Measurements from ENCODE around the gene SLC1A7. TPM values are rescaled to one million over a fixed set of nuclear protein-coding genes. Genes with fewer than 3 reads are reported as not detected.
A peak's percentile ranks its signal among the peaks of the same experiment; 100 is the strongest.

The SLC1A7 gene
- total RNA-seq, 2 donors from 2014 or later = not detected

DNA sequence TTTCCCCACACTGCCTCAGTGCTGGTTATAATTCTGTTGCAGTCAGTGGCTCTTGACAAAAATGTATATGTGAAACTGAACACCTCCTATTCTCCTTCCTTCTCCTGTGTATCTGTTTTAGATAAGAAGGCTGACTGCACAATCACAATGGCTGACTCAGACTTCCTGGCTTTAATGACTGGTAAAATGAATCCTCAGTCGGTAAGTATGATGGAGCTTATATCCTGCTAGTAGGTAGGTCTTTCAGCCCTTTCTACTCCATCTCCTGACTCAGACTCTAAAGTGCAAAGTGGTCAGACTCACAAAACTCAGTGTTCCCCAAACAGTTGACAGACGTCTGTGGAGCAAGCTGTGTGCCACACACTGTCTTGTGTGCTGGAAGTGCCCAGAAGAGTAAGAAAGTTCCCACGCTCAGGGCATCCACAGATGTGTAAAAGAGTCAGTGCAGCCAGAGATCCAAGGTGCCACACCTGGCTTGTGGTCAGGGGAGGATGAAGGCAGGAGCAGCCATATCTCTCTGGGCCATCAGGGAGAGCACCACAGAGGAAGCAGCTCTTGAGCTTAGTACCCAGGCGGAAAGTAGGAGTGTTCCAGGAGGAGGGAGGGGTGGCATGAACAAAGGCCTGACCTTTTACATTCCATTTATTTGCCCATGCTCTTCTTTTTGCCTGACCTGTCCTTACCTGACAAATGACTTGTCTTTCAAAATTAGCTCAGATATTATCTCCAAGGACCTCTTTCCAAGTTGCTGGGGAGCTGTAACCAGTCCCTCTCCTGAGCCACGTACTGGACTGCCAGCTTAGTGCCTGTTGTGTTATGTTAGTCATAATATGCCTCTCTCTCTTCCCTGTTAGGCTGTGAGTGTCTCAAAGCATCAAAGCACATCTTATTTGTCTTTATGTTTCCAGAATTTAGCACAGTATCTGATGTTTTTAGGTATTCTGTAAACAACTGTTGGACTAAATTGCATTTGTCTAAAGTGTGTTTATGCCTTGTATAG is 94.4 kb downstream of the SLC1A7 start:
- peak overlapping the region; percentile 29 for H3K27ac Mint-ChIP-seq
- peaks cover 12% of the 10 kb centered on the region for H3K4me1 Mint-ChIP-seq (ENCODE audit: low read depth)

DNA sequence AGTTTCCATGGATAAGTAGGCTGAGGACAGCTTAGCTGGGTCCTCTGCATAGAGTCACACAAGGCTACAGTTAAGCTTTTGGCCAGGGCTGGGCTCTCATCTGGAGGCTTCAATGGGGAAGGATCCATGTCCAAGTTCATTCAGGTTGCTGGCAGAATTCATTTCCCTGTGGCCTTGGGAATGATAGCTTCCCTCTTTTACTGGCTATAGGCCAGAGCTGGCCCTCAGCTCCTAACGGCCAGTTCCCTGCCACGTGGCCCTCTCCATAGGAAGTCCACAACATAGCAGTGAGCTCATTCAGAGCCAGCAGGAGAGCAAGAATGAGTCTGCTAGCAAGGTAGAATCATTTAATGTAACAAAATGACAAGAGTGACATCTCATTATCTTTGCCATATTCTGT is 95.5 kb downstream of the SLC1A7 start:
- no peaks in the 10 kb centered on the region for H3K27me3 Mint-ChIP-seq (ENCODE audit: low read depth)
- H3K27ac Mint-ChIP-seq = no peak overlapping the region
- ATAC-seq (replicated peaks in 1 of 2) (no peak), DNase-seq (no peak)
- H3K4me3 Mint-ChIP-seq = no peak overlapping the region
- peaks cover 12% of the 10 kb centered on the region for H3K4me1 Mint-ChIP-seq (ENCODE audit: low read depth)
- H3K36me3 Mint-ChIP-seq (ENCODE audit: insufficient read depth in 2 of 2) = no peaks in the 10 kb centered on the region
- H3K9me3 Mint-ChIP-seq = no peaks in the 10 kb centered on the region

More for the DNA sequence above, 94.4 kb downstream of the SLC1A7 start:
- peak in 1 of 2 donors; percentile 8 for DNase-seq
- peak; percentile 85 to 96 for ATAC-seq (replicated peaks in 1 of 2)
- no peaks in the 10 kb centered on the region for H3K9me3 Mint-ChIP-seq
- H3K4me3 Mint-ChIP-seq = no peak overlapping the region
- peaks cover 0 to 6% of the 10 kb centered on the region in 2 donors for H3K36me3 Mint-ChIP-seq (ENCODE audit: insufficient read depth in 2 of 2)
- H3K27me3 Mint-ChIP-seq (ENCODE audit: low read depth) = no peaks in the 10 kb centered on the region

DNA sequence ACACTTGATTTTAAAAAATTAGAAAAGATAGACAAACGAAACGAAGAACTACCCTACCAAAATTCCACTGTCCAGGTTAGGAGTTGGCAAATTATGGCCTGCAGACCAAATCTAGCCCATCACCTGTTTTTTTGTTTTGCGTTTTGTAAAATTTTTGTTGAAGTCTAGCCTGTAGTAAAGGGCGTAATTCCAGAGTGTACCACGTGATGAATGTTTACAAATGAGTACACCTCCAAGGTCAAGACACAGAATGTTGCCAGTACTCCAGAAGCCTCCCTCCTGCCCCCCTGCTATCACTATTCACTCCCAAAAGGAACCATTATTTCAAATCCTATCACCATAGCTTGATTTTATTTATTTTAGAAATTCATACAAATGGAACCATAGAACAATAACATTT is 97.5 kb downstream of the SLC1A7 start:
- ATAC-seq (replicated peaks in 1 of 2) (no peak), DNase-seq (no peak)
- H3K9me3 Mint-ChIP-seq = no peaks in the 10 kb centered on the region
- H3K27me3 Mint-ChIP-seq (ENCODE audit: low read depth) = no peaks in the 10 kb centered on the region
- no peak overlapping the region for H3K4me3 Mint-ChIP-seq
- peaks cover 5 to 6% of the 10 kb centered on the region in 2 donors for H3K36me3 Mint-ChIP-seq (ENCODE audit: insufficient read depth in 2 of 2)
- no peak overlapping the region for H3K27ac Mint-ChIP-seq
- peaks cover 12% of the 10 kb centered on the region for H3K4me1 Mint-ChIP-seq (ENCODE audit: low read depth)

DNA sequence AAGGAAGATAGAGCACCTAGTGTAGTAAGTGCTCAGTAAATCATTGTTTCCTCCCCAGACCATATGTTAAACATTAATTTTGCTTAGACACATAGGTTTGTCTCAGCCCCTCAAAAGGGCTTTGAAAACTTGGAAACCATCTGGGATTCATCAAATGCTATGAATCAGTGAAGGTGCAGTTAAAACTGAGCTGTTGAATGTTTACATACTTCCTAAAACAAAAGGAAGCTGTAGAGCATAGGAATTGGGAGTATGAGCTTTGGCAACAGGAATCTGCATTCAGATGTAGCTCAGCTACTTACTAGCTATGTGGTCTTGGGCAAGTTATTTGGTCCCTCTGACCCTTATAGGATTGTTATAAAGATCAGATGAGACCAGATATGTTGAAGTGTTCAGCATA is 99.2 kb downstream of the SLC1A7 start:
- Mint-ChIP-seq H3K27me3 (ENCODE audit: low read depth) (no peaks in the 10 kb centered on the region), H3K4me3 (no peak overlapping the region), H3K9me3 (no peaks in the 10 kb centered on the region), H3K36me3 (ENCODE audit: insufficient read depth in 2 of 2) (peaks cover 5 to 9% of the 10 kb centered on the region in 2 donors), H3K4me1 (ENCODE audit: low read depth) (peaks cover 10% of the 10 kb centered on the region), H3K27ac (no peak overlapping the region)
- DNase-seq (no peak), ATAC-seq (replicated peaks in 1 of 2) (no peak)

DNA sequence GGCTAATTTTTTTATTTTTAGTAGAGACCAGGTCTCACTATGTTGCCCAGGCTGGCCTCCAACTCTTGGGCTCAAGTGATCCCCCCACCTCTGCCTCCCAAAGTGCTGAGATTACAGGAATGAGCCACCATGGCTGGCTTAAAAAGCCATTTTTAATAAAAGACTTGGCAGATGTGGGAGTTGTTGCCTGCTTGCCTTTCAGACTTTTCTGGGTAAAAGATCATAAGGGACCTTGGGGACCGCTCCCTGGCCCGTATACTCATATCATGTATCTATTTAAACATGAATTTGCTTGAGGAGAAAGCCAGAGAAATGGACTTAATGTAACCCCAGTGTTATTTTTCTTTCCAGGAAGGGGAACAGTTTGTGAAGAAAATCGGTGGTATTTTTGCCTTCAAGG is 103.9 kb downstream of the SLC1A7 start:
- Mint-ChIP-seq H3K4me1 (ENCODE audit: low read depth) (no peaks in the 10 kb centered on the region), H3K9me3 (no peaks in the 10 kb centered on the region), H3K27me3 (ENCODE audit: low read depth) (no peaks in the 10 kb centered on the region), H3K27ac (no peak overlapping the region), H3K36me3 (ENCODE audit: insufficient read depth in 2 of 2) (peaks cover 5 to 9% of the 10 kb centered on the region in 2 donors), H3K4me3 (no peak overlapping the region)
- ATAC-seq (replicated peaks in 1 of 2) (no peak), DNase-seq (no peak)

Other genes starting within 250 kb of the SLC1A7 start
- gene ECHDC2, start 220.9 kb downstream of the SLC1A7 start, total RNA-seq = 100 to 1,000 TPM in 1 of 2 donors, 10 to 100 TPM in 1; 93.6 to 104 TPM
- gene SCP2, start 215.4 kb downstream of the SLC1A7 start, total RNA-seq = 10 to 100 TPM; 50.8 to 54.3 TPM
- not detected for gene PODN, start 80.4 kb downstream of the SLC1A7 start, total RNA-seq
- 10 to 100 TPM; 21.9 to 25.3 TPM for gene CPT2, start 54.2 kb upstream of the SLC1A7 start, total RNA-seq
- 10 to 100 TPM; 43.1 to 43.4 TPM for gene CZIB, start 78.0 kb upstream of the SLC1A7 start, total RNA-seq
- 10 to 100 TPM; 65.2 TPM for gene MAGOH, start 95.9 kb upstream of the SLC1A7 start, total RNA-seq
- gene LRP8, start 185.4 kb upstream of the SLC1A7 start, total RNA-seq = 10 to 100 TPM; 31.4 to 36.5 TPM

Measured in activated T-cell treated with anti-CD3 and anti-CD28 coated beads, Interleukin-2, amount 50 U/mL, for 72 hours (primary cell).